RWPE2 (cell line): ENCODE data around the gene SNX6.
A peak's percentile ranks its signal among the peaks of the same experiment; 100 is the strongest.

ENCODE experiments used
- ATAC-seq: fragments of 200-7000 bp; cut with Tn5 transposase; 3 replicates; pipeline ENCODE4 v1.9.1; 2021; ENCODE audit warnings: low read depth
- DNase-seq: peaks from one replicate; pipeline ENCODE4 v3.0.0-alpha.2; 2020; ENCODE audit warnings: low spot score
- H3K27ac ChIP-seq: fragments of 450-650 bp; 2 replicates; pipeline ENCODE4 v1.5.1; 2017; ENCODE audit warnings: mild to moderate bottlenecking; ENCODE audit not compliant: poor library complexity, severe bottlenecking
- H3K27me3 ChIP-seq: fragments of 250-450 bp; sonication (Bioruptor Pico); 2 replicates; pipeline ENCODE4 v1.5.1; 2021; ENCODE audit warnings: mild to moderate bottlenecking, moderate library complexity; ENCODE audit not compliant: insufficient read depth, poor library complexity, severe bottlenecking
- H3K36me3 ChIP-seq: fragments of 250-450 bp; sonication (Bioruptor Pico); 2 replicates; pipeline ENCODE4 v1.5.1; 2020; ENCODE audit warnings: low read depth, mild to moderate bottlenecking, moderate library complexity
- H3K4me1 ChIP-seq: fragments of 250-450 bp; sonication (Bioruptor Pico); 2 replicates; pipeline ENCODE4 v1.5.1; 2021; ENCODE audit warnings: mild to moderate bottlenecking, moderate library complexity; ENCODE audit not compliant: insufficient read depth, poor library complexity, severe bottlenecking
- H3K4me3 ChIP-seq: fragments of 250-450 bp; sonication (Bioruptor Pico); 2 replicates; pipeline ENCODE4 v1.5.1; 2021; ENCODE audit warnings: mild to moderate bottlenecking, moderate library complexity; ENCODE audit not compliant: severe bottlenecking
- H3K9me3 ChIP-seq: fragments of 250-450 bp; sonication (Bioruptor Pico); 2 replicates; pipeline ENCODE4 v1.5.1; 2021; ENCODE audit warnings: mild to moderate bottlenecking, moderate library complexity; ENCODE audit not compliant: severe bottlenecking
- TF ChIP-seq, protein P1 (sequence below): fragments of 450-650 bp; IDR thresholded peaks from one replicate; pipeline ENCODE4 v1.5.1; 2017; ENCODE audit warnings: mild to moderate bottlenecking, moderate library complexity; ENCODE audit not compliant: poor library complexity, severe bottlenecking

Gene SNX6

GRCh38 chr14:34633742-34634141 lies 3.8 kb upstream of the SNX6 start:
- no peak for ATAC-seq
- DNase-seq: no peak
- Histone ChIP-seq H3K4me1 (peaks cover 11% of the 10 kb centered on the region), H3K27ac (no peak overlapping the region), H3K27me3 (no peaks in the 10 kb centered on the region), H3K36me3 (peaks cover 5% of the 10 kb centered on the region), H3K9me3 (no peaks in the 10 kb centered on the region), H3K4me3 (no peak overlapping the region)
- TF ChIP-seq, protein P1, sequence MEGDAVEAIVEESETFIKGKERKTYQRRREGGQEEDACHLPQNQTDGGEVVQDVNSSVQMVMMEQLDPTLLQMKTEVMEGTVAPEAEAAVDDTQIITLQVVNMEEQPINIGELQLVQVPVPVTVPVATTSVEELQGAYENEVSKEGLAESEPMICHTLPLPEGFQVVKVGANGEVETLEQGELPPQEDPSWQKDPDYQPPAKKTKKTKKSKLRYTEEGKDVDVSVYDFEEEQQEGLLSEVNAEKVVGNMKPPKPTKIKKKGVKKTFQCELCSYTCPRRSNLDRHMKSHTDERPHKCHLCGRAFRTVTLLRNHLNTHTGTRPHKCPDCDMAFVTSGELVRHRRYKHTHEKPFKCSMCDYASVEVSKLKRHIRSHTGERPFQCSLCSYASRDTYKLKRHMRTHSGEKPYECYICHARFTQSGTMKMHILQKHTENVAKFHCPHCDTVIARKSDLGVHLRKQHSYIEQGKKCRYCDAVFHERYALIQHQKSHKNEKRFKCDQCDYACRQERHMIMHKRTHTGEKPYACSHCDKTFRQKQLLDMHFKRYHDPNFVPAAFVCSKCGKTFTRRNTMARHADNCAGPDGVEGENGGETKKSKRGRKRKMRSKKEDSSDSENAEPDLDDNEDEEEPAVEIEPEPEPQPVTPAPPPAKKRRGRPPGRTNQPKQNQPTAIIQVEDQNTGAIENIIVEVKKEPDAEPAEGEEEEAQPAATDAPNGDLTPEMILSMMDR: no peak

DNA sequence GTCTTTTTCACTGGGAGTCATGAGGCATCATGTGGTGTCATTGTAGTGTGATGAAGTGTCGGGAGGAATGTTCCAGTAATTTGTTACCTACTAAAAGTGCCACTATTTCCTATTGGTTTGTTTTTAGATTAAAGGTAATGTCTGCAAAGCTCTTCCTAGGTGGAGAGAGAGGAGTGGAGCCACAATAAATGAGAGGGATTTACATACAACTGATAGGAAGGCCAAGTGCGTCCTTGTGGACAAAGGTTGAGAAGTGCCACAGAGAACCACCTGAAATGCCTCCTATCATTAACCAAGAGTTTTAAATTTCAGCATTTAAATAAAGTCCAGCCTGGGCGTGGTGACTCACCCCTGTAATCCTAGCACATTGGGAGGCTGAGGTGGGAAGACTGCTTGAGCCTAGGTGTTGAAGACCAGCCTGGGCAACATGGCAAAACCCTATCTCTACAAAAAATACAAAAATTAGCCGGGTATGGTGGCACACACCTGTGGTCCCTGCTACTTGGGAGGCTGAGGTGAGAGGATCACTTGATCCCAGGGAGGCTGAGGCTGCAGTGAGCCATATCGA lies 2.5 kb upstream of the SNX6 start:
- DNase-seq: no peak
- Histone ChIP-seq H3K27ac (no peak overlapping the region), H3K36me3 (peaks cover 18% of the 10 kb centered on the region), H3K4me3 (no peak overlapping the region), H3K27me3 (no peaks in the 10 kb centered on the region), H3K4me1 (peaks cover 16% of the 10 kb centered on the region), H3K9me3 (no peaks in the 10 kb centered on the region)
- TF ChIP-seq, protein P1: no peak
- no peak for ATAC-seq

GRCh38 chr14:34629344-34629656 lies 648 bp downstream of the SNX6 start:
- no peaks in the 10 kb centered on the region for H3K27me3 ChIP-seq
- TF ChIP-seq, protein P1: no peak
- ATAC-seq: peak; percentile 20
- peak overlapping the region; percentile 80 for H3K4me3 ChIP-seq
- H3K27ac ChIP-seq: peak overlapping the region; percentile 63
- no peaks in the 10 kb centered on the region for H3K9me3 ChIP-seq
- peaks cover 14% of the 10 kb centered on the region for H3K4me1 ChIP-seq
- no peak for DNase-seq
- peaks cover 47% of the 10 kb centered on the region for H3K36me3 ChIP-seq

GRCh38 chr14:34628681-34629135 lies 1.2 kb downstream of the SNX6 start:
- DNase-seq: no peak
- H3K9me3 ChIP-seq: no peaks in the 10 kb centered on the region
- ATAC-seq: 0 out of 3 replicates have a peak, but pooled peaks have one; percentile 9
- TF ChIP-seq, protein P1: no peak
- peak overlapping the region; percentile 63 for H3K27ac ChIP-seq
- H3K4me1 ChIP-seq: peaks cover 16% of the 10 kb centered on the region
- no peaks in the 10 kb centered on the region for H3K27me3 ChIP-seq
- peaks cover 53% of the 10 kb centered on the region for H3K36me3 ChIP-seq
- peak overlapping the region; percentile 80 for H3K4me3 ChIP-seq

GRCh38 chr14:34623506-34623905 lies 6.4 kb downstream of the SNX6 start:
- H3K27me3 ChIP-seq: no peaks in the 10 kb centered on the region
- no peaks in the 10 kb centered on the region for H3K9me3 ChIP-seq
- TF ChIP-seq, protein P1: no peak
- no peak overlapping the region for H3K4me3 ChIP-seq
- peaks cover 13% of the 10 kb centered on the region for H3K4me1 ChIP-seq
- ATAC-seq (peak; percentile 58; the same call in 2 of the 3 replicates), DNase-seq (no peak)
- H3K27ac ChIP-seq: no peak overlapping the region
- H3K36me3 ChIP-seq: peaks cover 93% of the 10 kb centered on the region
